PC-9 (cell line): ENCODE data around the gene PXT1. TPM values are rescaled to one million over a fixed set of nuclear protein-coding genes. Genes with fewer than 3 reads are reported as not detected.

ENCODE experiments used
- BruUV-seq: library from RNA; stranded (reverse); fragments of 400-500 nt; replicated peaks from 2 replicates; lab custom pipeline; 2021; lab: Mats Ljungman, UMichigan
- CTCF ChIA-PET: fragments of 300-600 bp; sonication (Branson Sonifier 250); formaldehyde crosslinking; loops from one replicate; lab custom pipeline; 2022; ENCODE audit warnings: antibody characterized with exemption; lab: Charles Lee
- POLR2A ChIA-PET: fragments of 300-600 bp; sonication (Branson Sonifier 250); formaldehyde crosslinking; loops from one replicate; lab custom pipeline; 2022; ENCODE audit warnings: antibody characterized with exemption; ENCODE audit not compliant: unreplicated experiment; lab: Charles Lee
- DNase-seq, 2 experiments: peaks; one replicate each; pipeline versions ENCODE4 v3.0.0 to v3.0.0-alpha.2; 2015 to 2022; ENCODE audit warnings: mixed read lengths in 1 of 2
- H2AFZ ChIP-seq: fragments of 200-600 bp; sonication (generic); 2 replicates; pipeline ENCODE4 v1.8.1; 2017; ENCODE audit warnings: antibody characterized with exemption
- H3F3A ChIP-seq: fragments of 200-600 bp; sonication (generic); 2 replicates; pipeline ENCODE4 v1.8.1; 2017; ENCODE audit warnings: antibody characterized with exemption, mild to moderate bottlenecking, low read depth; ENCODE audit not compliant: insufficient read depth
- H3K27ac ChIP-seq: fragments of 200-600 bp; sonication (generic); 2 replicates; pipeline ENCODE4 v1.6.1; 2016; ENCODE audit warnings: mixed run types
- H3K27me3 ChIP-seq: fragments of 200-600 bp; sonication (generic); 2 replicates; pipeline ENCODE4 v1.6.1; 2016; ENCODE audit warnings: low read depth, mixed run types; ENCODE audit not compliant: insufficient read depth
- H3K36me3 ChIP-seq: fragments of 200-600 bp; sonication (generic); 2 replicates; pipeline ENCODE4 v1.6.1; 2016; ENCODE audit warnings: low read depth, mixed run types
- H3K4me1 ChIP-seq: fragments of 200-600 bp; sonication (generic); replicated peaks from 2 replicates; pipeline ENCODE4 v1.6.1; 2016; ENCODE audit warnings: mixed run types; ENCODE audit not compliant: insufficient read depth
- H3K4me2 ChIP-seq: fragments of 200-600 bp; sonication (generic); 2 replicates; pipeline ENCODE4 v1.6.1; 2017; ENCODE audit warnings: mixed run types
- H3K4me3 ChIP-seq: fragments of 200-600 bp; sonication (generic); 2 replicates; pipeline ENCODE4 v1.6.1; 2016; ENCODE audit warnings: mixed run types
- H3K79me2 ChIP-seq: fragments of 200-600 bp; sonication (generic); 2 replicates; pipeline ENCODE4 v1.6.1; 2017; ENCODE audit warnings: low read depth, mixed run types
- H3K9me2 ChIP-seq: fragments of 200-600 bp; sonication (generic); 2 replicates; pipeline ENCODE4 v1.8.1; 2017; ENCODE audit warnings: mild to moderate bottlenecking; ENCODE audit not compliant: insufficient read depth
- H3K9me3 ChIP-seq: fragments of 200-600 bp; sonication (generic); 2 replicates; pipeline ENCODE4 v1.8.1; 2016; ENCODE audit warnings: low read depth; ENCODE audit not compliant: insufficient read depth
- H4K20me1 ChIP-seq: fragments of 200-600 bp; sonication (generic); 2 replicates; pipeline ENCODE4 v1.8.1; 2017; ENCODE audit not compliant: insufficient read depth
- CTCF ChIP-seq: fragments of 200-600 bp; sonication (generic); conservative IDR thresholded peaks from 2 replicates; pipeline ENCODE4 v1.6.1; 2017; ENCODE audit warnings: mixed run types, antibody characterized with exemption, mild to moderate bottlenecking, moderate library complexity
- EZH2 ChIP-seq: fragments of 200-600 bp; sonication (generic); IDR thresholded peaks from 2 replicates; pipeline ENCODE4 v1.8.0; 2017; ENCODE audit warnings: antibody characterized with exemption, low read depth
- intact Hi-C: fragments of 100-400 bp; cut with micrococcal nuclease; formaldehyde crosslinking; loops from one replicate; pipeline ENCODE4 v1.10.0; 2022; ENCODE audit not compliant: unreplicated experiment
- total RNA-seq: library from RNA; stranded (reverse); gene quantifications from 2 replicates; pipeline ENCODE4 v1.2.3, GENCODE V29; 2021

The PXT1 gene
- total RNA-seq, 1 experiment from 2014 or later: not detected

GRCh38 chr6:36374972-36375371 lies 67.7 kb downstream of the PXT1 start:
- no peaks in the 10 kb centered on the region for H3K9me2 ChIP-seq
- H3K4me3 ChIP-seq: no peak overlapping the region
- ChIA-PET POLR2A (no interaction called here), CTCF (no interaction called here)
- H4K20me1 ChIP-seq: no peaks in the 10 kb centered on the region
- no peaks in the 10 kb centered on the region for H3K36me3 ChIP-seq
- DNase-seq: no peak
- no peak overlapping the region for H3K27ac ChIP-seq
- intact Hi-C loops: no loop called here
- H3K79me2 ChIP-seq: no peaks in the 10 kb centered on the region
- BruUV-seq: no TSS peak
- peaks cover 11% of the 10 kb centered on the region; the same call in 1 of the 2 replicates for H3F3A ChIP-seq
- H3K4me2 ChIP-seq: no peak overlapping the region
- H2AFZ ChIP-seq: no peak overlapping the region
- TF ChIP-seq EZH2: no peak
- no peak for TF ChIP-seq CTCF
- no peaks in the 10 kb centered on the region for H3K27me3 ChIP-seq
- H3K9me3 ChIP-seq: no peaks in the 10 kb centered on the region
- peaks cover 14% of the 10 kb centered on the region for H3K4me1 ChIP-seq

- Histone ChIP-seq H2AFZ (no peak overlapping the region), H3K4me2 (0 out of 2 replicates have a peak overlapping the region, but pooled peaks have one; percentile 2), H3K36me3 (no peaks in the 10 kb centered on the region), H3K9me2 (no peaks in the 10 kb centered on the region), H3K27me3 (no peaks in the 10 kb centered on the region), H3K27ac (no peak overlapping the region), H3K4me3 (no peak overlapping the region), H3K4me1 (peaks cover 22% of the 10 kb centered on the region), H3F3A (peaks cover 18% of the 10 kb centered on the region; the same call in 1 of the 2 replicates), H4K20me1 (no peaks in the 10 kb centered on the region), H3K79me2 (no peaks in the 10 kb centered on the region), H3K9me3 (no peaks in the 10 kb centered on the region)
- POLR2A ChIA-PET: interaction anchor here (0.7 kb wide), 1 partner anchor 559 kb away, joined by 6 read pairs; no protein-coding TSS in a partner anchor
- no peak for TF ChIP-seq EZH2
- no peak for TF ChIP-seq CTCF
- no peak for DNase-seq
- intact Hi-C loops: no loop called here
- BruUV-seq: no TSS peak
- CTCF ChIA-PET: no interaction called here
Measured at GRCh38 chr6:36374194-36374593, 68.5 kb downstream of the PXT1 start.

GRCh38 chr6:36373368-36374019 lies 69.2 kb downstream of the PXT1 start:
- Histone ChIP-seq H3K36me3 (no peaks in the 10 kb centered on the region), H3K4me2 (0 out of 2 replicates have a peak overlapping the region, but pooled peaks have one; percentile 2), H3K4me1 (peaks cover 26% of the 10 kb centered on the region), H3K9me2 (no peaks in the 10 kb centered on the region), H3K9me3 (no peaks in the 10 kb centered on the region), H3K27me3 (no peaks in the 10 kb centered on the region), H3K79me2 (no peaks in the 10 kb centered on the region), H3K4me3 (no peak overlapping the region), H3K27ac (no peak overlapping the region), H3F3A (peaks cover 22% of the 10 kb centered on the region), H2AFZ (no peak overlapping the region), H4K20me1 (no peaks in the 10 kb centered on the region)
- no TSS peak for BruUV-seq
- ChIA-PET POLR2A (interaction anchor here (0.7 kb wide), 1 partner anchor 559 kb away, joined by 6 read pairs; no protein-coding TSS in a partner anchor), CTCF (no interaction called here)
- DNase-seq: peak in 1 of 2 experiments; percentile 13
- intact Hi-C loops: no loop called here
- TF ChIP-seq CTCF: no peak
